ENCODE measurements around the gene NPIPA3.
"Not testable (repeated sequence)": the region's sequence is repeated elsewhere in the genome, so short reads cannot be mapped to it uniquely, and the experiment has no call there.

Gene NPIPA3

GRCh38 chr16:14703156-14704011 lies at the start of gene NPIPA3:
Gene NPIPA3, plus strand, starts transcription at chr16:14703411. Its CDS starts 5,533 bp downstream, at chr16:14708944.
- not testable (repeated sequence) for DNase-seq; H3K9me3 Mint-ChIP-seq; H3K27me3 Mint-ChIP-seq; H3K4me3 Mint-ChIP-seq; H3K4me1 Mint-ChIP-seq; H3K36me3 Mint-ChIP-seq (ENCODE audit: low read depth); H3K27ac Mint-ChIP-seq
- ATAC-seq, result peak; percentile 99

GRCh38 chr16:14658063-14658462 lies 45.1 kb upstream of the NPIPA3 start:
- Mint-ChIP-seq H3K9me3 (no peaks in the 10 kb centered on the region), H3K27me3 (no peaks in the 10 kb centered on the region), H3K4me3 (no peak overlapping the region), H3K36me3 (ENCODE audit: low read depth) (peaks cover 40% of the 10 kb centered on the region), H3K4me1 (peaks cover 6% of the 10 kb centered on the region), H3K27ac (peak overlapping the region; percentile 25)
- DNase-seq (no peak), ATAC-seq (peak; percentile 40)

GRCh38 chr16:14667347-14668266 lies 35.6 kb upstream of the NPIPA3 start:
- Mint-ChIP-seq H3K27me3 (no peaks in the 10 kb centered on the region), H3K4me1 (peaks cover 3% of the 10 kb centered on the region), H3K9me3 (no peaks in the 10 kb centered on the region), H3K27ac (no peak overlapping the region), H3K36me3 (ENCODE audit: low read depth) (peaks cover 39% of the 10 kb centered on the region), H3K4me3 (no peak overlapping the region)
- DNase-seq, result no peak
- no peak for ATAC-seq

- peaks cover 34% of the 10 kb centered on the region for H3K36me3 Mint-ChIP-seq (ENCODE audit: low read depth)
- H3K27ac Mint-ChIP-seq, result no peak overlapping the region
- peaks cover 4% of the 10 kb centered on the region for H3K4me1 Mint-ChIP-seq
- ATAC-seq (no peak), DNase-seq (no peak)
- no peaks in the 10 kb centered on the region for H3K9me3 Mint-ChIP-seq
- H3K27me3 Mint-ChIP-seq, result no peaks in the 10 kb centered on the region
- no peak overlapping the region for H3K4me3 Mint-ChIP-seq
These were observed 34.5 kb upstream of the NPIPA3 start for GRCh38 chr16:14668556-14669223.

GRCh38 chr16:14669776-14670175 lies 33.4 kb upstream of the NPIPA3 start:
- Mint-ChIP-seq H3K4me3 (no peak overlapping the region), H3K27me3 (no peaks in the 10 kb centered on the region), H3K4me1 (peaks cover 4% of the 10 kb centered on the region), H3K27ac (no peak overlapping the region), H3K36me3 (ENCODE audit: low read depth) (peaks cover 23% of the 10 kb centered on the region), H3K9me3 (no peaks in the 10 kb centered on the region)
- DNase-seq (no peak), ATAC-seq (peak; percentile 64)

- peaks cover 4% of the 10 kb centered on the region for H3K4me1 Mint-ChIP-seq
- ATAC-seq (peak; percentile 46), DNase-seq (no peak)
- H3K27ac Mint-ChIP-seq, result no peak overlapping the region
- no peak overlapping the region for H3K4me3 Mint-ChIP-seq
- no peaks in the 10 kb centered on the region for H3K27me3 Mint-ChIP-seq
- H3K36me3 Mint-ChIP-seq (ENCODE audit: low read depth), result peaks cover 12% of the 10 kb centered on the region
- H3K9me3 Mint-ChIP-seq, result no peaks in the 10 kb centered on the region
These were observed 30.7 kb upstream of the NPIPA3 start for GRCh38 chr16:14672403-14672971.

GRCh38 chr16:14676633-14677032 lies 26.6 kb upstream of the NPIPA3 start:
- DNase-seq, result no peak
- ATAC-seq, result no peak
- Mint-ChIP-seq H3K4me3 (no peak overlapping the region), H3K9me3 (no peaks in the 10 kb centered on the region), H3K36me3 (ENCODE audit: low read depth) (no peaks in the 10 kb centered on the region), H3K27ac (no peak overlapping the region), H3K27me3 (peaks cover 3% of the 10 kb centered on the region), H3K4me1 (peaks cover 4% of the 10 kb centered on the region)

- peaks cover 1% of the 10 kb centered on the region for H3K4me1 Mint-ChIP-seq
- H3K27ac Mint-ChIP-seq, result no peak overlapping the region
- peaks cover 3% of the 10 kb centered on the region for H3K27me3 Mint-ChIP-seq
- DNase-seq (no peak), ATAC-seq (no peak)
- no peaks in the 10 kb centered on the region for H3K36me3 Mint-ChIP-seq (ENCODE audit: low read depth)
- no peaks in the 10 kb centered on the region for H3K9me3 Mint-ChIP-seq
- no peak overlapping the region for H3K4me3 Mint-ChIP-seq
These were observed 25.6 kb upstream of the NPIPA3 start for GRCh38 chr16:14677627-14678026.

- H3K27me3 Mint-ChIP-seq, result peaks cover 3% of the 10 kb centered on the region
- no peak overlapping the region for H3K4me3 Mint-ChIP-seq
- H3K27ac Mint-ChIP-seq, result no peak overlapping the region
- DNase-seq (no peak), ATAC-seq (no peak)
- H3K4me1 Mint-ChIP-seq, result no peaks in the 10 kb centered on the region
- H3K9me3 Mint-ChIP-seq, result no peaks in the 10 kb centered on the region
- no peaks in the 10 kb centered on the region for H3K36me3 Mint-ChIP-seq (ENCODE audit: low read depth)
These were observed 24.3 kb upstream of the NPIPA3 start for GRCh38 chr16:14678748-14679497.

- not testable (repeated sequence) for ATAC-seq, H3K27ac Mint-ChIP-seq, H3K4me3 Mint-ChIP-seq
These were observed 22.8 kb upstream of the NPIPA3 start for GRCh38 chr16:14680396-14680795.

GRCh38 chr16:14681115-14681514 lies 22.1 kb upstream of the NPIPA3 start:
- no peak overlapping the region for H3K4me3 Mint-ChIP-seq
- peaks cover 3% of the 10 kb centered on the region for H3K27me3 Mint-ChIP-seq
- H3K9me3 Mint-ChIP-seq, result no peaks in the 10 kb centered on the region
- no peak for DNase-seq
- H3K36me3 Mint-ChIP-seq (ENCODE audit: low read depth), result no peaks in the 10 kb centered on the region
- no peak overlapping the region for H3K27ac Mint-ChIP-seq
- no peaks in the 10 kb centered on the region for H3K4me1 Mint-ChIP-seq
- no peak for ATAC-seq

More at GRCh38 chr16:14680396-14680795, 22.8 kb upstream of the NPIPA3 start:
- DNase-seq; H3K27me3 Mint-ChIP-seq; H3K4me1 Mint-ChIP-seq; H3K36me3 Mint-ChIP-seq (ENCODE audit: low read depth); H3K9me3 Mint-ChIP-seq: not testable (repeated sequence)

GRCh38 chr16:14682121-14682520 lies 21.1 kb upstream of the NPIPA3 start:
- no peak for ATAC-seq
- Mint-ChIP-seq H3K36me3 (ENCODE audit: low read depth) (no peaks in the 10 kb centered on the region), H3K4me3 (no peak overlapping the region), H3K27ac (no peak overlapping the region), H3K9me3 (no peaks in the 10 kb centered on the region), H3K4me1 (no peaks in the 10 kb centered on the region), H3K27me3 (peaks cover 3% of the 10 kb centered on the region)
- no peak for DNase-seq

GRCh38 chr16:14685870-14686793 lies 17.1 kb upstream of the NPIPA3 start:
- DNase-seq; H3K9me3 Mint-ChIP-seq; H3K36me3 Mint-ChIP-seq (ENCODE audit: low read depth); H3K4me3 Mint-ChIP-seq; ATAC-seq; H3K27me3 Mint-ChIP-seq; H3K4me1 Mint-ChIP-seq; H3K27ac Mint-ChIP-seq: not testable (repeated sequence)
